Stimulated activated CD8-positive, alpha-beta memory T cell treated with anti-CD3 and anti-CD28 coated beads, Interleukin-4, amount 100 ng/mL, for 1 hour (primary cell): ENCODE results near the gene CCDC188.
"Not testable (repeated sequence)": the region's sequence is repeated elsewhere in the genome, so short reads cannot be mapped to it uniquely, and the experiment has no call there.

Experiments used
- DNase-seq, 2 donors: peaks; one replicate each; pipeline ENCODE4 v3.0.0-alpha.2; 2020; ENCODE audit warnings: low read depth in 2 of 2, low spot score in 1 of 2

The CCDC188 gene

DNA sequence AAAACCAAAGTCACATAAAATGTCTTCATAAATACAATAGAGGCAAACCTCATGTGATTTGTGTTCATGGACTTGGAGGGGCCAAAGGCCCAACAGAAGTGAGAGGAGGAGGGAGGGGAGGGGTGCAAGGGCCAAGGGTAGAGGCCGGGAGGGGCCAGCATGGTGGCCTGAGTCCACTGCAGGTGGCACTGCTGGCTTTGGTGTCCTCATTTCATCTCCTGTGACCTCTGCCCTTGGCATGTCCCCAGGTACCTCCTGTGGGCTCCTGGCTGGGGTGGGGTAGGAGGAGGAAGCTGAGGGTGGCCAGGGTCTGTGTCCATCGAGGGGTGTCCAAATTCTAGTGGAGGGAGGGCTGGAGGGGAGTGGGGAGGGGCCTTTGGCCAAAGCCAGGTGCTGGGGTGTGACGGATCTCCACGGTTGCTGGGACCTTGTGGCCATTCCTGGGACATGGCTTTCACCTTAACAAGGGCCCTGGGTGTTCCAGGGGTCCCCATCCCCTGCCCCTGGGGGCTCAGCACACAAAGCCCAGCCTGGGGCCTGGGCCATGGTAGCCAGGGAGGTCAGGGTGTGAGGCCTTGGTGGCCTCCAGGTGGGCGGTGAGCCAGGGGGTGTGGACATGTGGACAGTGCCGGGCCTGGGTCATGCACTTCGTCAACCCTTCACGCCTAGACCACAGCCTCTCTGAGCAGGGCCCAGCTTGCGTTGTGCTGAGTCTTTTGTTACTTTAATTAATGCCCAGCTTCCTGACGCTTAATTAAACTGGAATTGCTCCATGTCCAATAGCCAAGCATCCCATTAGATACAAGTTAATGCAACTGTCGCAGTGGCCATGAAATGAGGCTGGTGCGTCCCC lies 20.7 kb upstream of the CCDC188 start:
- DNase-seq, result no peak

DNA sequence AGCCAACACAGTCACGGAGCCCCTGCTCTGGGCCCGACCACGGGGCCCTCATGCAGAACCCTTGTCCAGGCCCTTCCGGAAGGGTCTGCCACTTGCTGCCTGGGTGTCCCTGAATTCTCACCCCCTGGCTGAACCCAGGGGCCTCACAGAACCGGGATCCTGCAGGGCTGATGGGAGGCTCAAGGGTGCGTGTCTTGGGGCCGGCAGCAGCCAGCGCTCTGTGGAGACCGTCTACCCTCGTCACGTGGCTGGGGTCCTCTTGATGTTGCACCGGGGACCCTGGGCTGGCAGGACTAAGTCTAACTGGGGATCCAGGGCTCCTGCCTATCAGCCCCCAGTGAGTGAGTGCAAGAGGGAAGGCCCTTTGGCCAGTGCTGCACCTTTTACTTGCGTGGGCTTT lies 19.3 kb upstream of the CCDC188 start:
- DNase-seq, result no peak

DNA sequence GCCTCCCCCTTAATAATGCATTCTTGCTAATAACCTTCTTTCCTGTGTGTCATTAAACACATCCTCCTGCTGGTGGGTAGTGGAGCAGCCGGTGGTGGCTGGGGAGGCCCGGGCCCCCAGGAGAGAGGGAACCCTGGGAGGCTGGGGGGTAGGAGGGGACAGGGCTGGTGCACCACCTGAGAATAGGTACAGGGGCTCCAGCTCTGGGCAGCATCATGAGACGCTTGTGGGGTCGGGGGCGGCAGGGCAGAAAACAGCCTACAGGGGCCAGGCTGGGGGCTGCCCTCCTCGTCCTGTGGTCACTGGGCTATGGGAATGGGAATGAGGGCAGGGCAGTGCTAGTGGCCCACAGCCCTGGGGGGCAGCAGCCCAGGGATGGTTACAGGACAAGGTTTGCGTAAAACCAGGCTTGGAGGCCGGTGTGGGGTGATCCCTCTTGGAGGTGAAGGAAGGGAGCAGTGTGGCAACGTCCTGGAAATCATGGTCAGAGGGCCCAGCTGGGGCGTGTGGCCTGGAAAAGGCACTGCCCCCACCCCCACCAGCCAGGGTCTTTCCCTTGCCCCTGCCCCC lies 18.5 kb upstream of the CCDC188 start:
- no peak for DNase-seq

DNA sequence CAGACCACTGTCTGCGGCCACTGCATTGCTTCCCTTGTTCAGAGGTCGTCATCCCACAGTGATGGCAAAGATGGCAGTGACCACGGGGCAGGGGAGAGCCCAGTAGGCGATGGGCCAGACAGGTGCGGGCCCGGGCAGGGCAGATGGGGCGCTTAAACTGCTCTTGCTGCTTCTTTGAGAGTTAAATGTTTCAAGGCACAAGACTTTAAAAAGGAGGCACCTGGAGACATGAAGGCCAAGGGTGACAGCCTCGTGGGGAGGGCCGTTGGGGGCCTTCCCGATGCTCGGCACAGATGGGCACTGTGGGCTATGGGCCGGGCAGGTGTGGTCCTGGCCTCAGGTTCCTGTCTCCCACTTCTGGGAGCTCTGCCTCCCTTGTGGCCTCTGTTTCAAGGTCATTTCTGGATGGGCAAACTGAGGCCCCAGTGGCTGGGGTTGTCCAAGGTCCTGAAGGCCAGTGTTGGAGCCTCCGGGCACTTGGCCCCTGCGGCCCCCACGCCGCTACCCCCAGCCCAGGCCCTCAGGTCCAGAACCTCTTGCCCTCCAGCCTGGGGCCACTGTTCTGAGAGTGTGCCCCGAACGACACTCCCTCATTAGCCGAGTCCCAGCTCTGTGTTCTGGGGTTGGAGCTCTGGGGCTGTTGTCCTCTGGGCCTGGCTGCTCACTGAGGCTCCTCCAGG lies 16.9 kb upstream of the CCDC188 start:
- no peak for DNase-seq

DNA sequence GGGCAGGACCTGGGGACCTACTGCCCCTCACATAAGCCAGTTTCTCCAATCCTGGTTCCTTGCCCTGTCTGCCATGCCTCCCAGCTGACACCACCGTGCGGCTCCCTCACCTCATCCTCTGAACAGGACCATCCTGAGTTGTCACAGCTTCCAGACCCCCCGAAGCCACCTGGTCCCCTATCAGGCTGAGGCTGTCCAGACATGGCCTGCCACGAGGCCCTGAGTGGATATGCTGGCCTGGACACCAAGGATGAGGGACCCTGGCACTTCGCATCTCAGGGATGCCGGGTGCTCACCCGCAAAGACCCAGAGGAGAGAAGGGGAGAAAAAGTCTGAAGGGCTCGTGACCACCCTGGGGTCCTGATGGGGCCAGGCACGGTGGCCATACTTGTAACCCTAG lies 15.8 kb upstream of the CCDC188 start:
- no peak for DNase-seq

DNA sequence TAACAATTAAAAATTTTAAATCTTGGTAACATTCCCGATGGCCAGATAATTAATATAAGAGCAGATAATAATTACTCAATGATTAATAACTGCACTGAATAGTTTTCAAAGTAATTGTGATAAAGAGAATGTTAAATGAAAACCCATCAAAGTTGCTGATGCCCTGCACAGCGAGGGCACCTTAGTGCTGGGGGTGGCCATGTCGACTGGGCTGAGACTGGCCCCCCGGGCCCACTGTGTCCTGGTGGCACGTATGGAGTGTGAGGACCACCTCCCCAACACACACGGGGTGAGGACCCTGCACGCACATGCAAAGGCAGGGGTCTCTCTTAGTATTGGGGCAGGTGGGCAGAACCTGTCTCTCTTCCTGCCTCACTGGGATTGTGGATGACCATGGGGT lies 15.1 kb upstream of the CCDC188 start:
- no peak for DNase-seq

DNA sequence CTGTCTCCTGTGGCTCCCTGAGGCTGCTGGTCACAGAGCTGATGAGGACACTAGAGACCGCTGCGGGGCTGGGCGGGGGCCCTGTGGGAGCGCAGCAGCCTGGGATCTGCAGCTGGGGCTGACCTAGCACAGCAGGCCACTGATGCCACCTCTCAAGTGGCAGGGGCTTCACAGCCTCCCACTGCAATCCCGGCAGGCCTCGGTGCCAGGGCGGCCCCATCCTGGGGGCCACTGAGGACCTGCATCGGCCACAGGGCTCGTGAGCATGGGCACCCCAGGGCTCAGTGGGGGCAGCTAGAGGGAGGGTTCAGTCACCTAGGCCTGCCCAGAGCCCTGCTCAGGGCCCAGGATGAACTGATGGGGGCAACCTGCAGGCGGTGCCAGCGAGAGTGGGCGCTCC lies 14.6 kb upstream of the CCDC188 start:
- no peak for DNase-seq

DNA sequence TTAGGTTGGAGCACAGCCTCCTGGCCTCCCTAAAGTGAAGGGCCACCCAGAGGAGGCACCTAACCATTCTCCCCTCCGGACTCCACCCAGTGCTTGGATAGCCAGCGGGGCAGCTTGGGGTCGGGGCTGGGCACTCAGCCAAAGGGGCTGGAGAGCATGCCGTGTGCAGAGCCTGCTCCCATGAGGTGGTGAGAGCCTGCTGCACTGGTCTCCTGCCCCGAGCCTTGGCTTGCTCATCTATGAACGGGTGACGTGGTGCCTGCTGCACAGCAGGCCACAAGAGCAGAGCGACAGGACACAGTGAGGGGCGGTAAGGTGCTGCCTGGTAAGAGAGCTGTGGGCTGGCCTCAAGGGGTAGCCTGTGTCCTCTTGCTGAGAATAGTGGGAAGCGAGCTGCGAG lies 14.0 kb upstream of the CCDC188 start:
- no peak for DNase-seq

DNA sequence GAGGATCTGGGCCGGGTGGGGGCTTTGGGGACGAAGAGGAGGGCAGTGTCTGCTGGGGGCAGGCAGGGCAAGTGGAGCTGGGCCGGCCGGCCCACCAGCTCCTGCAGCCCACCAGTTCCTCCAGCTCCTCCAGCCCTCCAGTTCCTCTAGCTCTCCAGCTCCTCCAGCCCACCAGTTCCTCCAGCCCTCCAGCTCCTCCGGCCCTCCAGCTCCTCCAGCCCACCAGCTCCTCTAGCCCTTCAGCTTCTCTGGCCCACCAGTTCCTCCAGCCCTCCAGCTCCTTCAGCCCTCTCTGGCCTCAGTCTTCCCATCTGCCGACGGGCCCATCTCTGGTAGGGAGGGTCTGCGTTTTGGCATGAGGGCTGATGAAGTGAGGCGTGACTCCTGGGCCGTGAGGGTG lies 9.2 kb upstream of the CCDC188 start:
- no peak for DNase-seq

DNA sequence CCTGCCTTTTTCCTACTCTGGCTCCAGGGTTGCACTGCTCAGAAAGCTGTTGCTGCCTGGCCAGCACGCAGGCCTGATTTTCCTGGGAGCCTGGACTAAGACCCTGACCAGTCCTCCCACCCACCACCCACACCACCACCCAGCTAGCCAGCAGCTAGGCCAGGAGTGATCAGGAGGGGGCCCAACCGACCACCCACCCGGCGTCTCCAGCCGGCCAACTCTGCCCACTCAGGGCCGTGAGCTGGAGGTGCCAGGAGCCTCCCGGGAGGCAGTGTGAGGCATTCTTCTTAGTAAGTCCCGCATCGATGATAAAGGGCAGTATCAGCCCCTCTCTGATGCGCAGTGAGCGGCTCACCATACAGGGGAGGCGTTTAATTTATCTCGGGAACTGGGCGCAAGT lies 8.7 kb upstream of the CCDC188 start:
- not testable (repeated sequence) for DNase-seq

DNA sequence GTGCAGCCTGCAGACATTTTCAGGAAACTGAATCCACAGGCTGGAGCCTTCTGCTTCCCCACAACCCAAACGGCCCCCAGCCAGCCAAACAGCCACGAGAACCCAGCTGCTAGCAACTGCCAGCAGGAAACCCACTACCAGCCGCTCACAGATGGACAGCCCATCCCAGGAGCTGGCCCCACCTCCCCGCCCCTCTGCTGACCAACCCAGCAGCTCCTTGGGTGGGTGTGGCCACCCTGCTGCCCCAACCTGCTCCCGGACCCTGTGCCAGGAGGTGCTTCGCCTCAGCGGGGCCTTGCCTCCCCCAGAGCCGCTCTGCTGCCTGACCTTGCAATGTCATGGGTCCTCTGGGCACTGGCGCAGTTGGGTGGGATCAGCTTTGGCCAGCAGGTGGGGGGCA lies 8.2 kb upstream of the CCDC188 start:
- no peak for DNase-seq

DNA sequence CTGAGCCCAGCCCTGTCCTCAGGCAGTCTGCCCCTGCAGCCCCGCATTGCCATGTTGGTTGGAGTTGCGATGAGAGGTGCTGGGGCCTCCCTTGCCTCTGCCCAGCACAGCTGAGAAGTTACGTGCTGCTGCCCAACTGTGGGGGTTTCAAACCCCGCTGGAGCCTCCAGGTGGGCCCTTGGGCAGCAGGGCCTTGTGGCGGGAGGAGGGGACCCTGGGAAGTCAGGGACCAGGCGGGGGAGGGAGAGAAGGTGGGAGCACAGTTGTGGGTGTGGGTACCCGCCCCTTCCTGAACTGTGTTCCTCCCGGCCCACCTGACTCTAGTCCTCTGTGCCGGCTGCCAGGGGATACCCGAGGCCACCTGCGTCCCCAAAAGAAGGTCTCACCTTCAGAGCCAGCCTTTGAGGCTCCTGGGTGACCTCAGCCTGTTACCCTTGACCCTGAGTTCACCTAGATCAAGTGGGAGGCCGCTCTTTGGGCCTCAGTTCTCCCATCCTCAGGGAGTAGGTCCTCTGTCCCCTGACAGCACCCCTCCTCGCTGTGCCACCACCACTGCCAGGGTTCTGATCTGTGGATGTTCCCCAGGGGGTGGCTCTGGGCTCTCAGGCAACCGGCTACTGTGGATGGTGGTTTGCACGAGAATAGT lies 7.7 kb upstream of the CCDC188 start:
- DNase-seq, result no peak

DNA sequence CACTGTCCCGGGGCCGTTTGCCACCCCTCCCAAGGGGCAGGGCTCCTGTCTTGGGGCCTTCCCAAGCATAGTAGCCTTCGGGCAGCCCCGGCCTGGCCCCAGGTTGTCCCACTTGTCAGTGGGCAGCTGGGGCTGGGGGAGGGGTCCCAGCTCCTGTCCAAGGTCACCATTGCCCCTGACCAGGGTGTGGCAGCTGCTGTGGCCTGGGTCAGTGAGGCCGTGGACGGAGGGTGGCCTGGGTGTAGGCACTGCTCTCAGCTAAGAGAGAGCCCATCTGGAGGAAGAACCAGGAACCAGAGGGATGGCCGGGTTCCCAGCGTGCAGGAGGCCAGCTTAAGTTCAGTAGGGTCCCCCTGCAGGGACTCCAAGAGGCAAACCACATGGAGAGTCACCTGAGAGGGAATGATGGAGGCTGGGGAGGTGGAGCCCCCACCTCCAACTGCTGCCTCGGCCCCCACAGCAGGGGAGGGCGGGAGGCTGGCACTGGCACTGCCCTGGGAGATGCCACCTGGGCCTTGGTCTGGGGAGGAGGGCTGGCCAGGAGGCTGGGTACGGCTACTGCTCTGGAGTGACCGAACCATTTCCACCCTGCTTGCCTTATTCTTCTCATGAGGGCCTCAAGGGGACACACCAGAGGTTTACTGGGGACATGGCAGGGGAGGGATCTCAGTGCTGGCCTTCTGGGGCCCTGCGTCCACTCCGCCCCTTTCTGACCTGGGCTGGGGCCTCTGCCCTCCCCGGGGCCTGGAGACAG lies 6.8 kb upstream of the CCDC188 start:
- DNase-seq, result no peak

DNA sequence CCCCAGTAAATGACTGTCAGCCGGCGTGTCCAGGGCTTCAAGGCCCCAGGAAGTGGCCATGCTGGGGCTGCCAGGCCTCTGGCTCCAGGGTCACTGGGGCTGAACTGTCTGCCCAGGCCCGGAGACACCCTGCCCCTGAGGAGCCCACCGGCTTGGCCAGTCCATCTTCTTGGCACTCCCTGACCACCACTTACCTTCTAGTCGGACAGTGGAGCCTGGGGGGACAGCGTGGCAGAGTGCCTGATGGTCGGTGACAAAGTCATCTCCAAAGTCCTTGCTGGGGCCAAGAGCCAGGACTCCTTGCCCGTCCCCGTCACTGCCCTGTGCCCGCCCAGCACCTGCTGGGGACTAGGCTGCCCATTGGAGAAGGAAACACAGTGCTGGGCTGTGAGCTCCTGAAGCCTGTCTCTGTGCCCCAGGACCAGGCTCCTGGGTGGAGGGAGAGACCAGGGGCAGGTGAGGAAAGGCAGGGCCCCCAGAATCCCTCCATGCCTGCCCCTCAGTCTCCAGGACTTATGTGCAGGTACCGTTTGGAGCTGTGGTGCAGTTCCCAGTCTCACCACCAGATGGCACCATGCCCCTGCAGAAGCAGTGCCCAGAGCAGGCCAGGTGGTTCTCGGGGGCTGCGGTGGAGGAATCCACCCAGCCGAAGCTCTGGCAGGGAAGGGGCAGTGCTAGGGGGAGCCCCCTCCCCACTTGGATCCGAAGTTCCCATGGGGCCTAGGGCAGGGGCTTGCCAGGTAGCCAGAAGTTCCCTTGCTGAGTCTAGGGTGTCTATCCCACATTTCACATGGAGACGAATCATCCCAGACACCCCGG lies 6.0 kb upstream of the CCDC188 start:
- peak; percentile 87 for DNase-seq

DNA sequence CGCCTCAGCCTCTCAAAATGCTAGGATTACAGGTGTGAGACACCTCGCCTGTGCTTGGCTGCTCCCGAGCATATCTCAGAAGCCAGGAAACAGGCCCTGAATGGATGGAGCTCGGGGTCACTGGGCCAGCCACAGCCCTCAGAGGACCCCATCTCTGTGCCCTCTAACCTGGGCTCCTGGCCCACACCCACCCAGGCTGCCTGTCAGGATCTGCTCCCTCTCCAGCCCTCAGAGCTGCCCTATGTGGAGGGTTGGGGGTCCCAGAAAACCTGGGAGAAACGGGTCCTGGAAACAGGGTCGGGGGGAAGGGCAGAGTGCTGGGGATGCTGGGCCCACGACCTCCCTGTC lies 5.2 kb upstream of the CCDC188 start:
- no peak for DNase-seq

DNA sequence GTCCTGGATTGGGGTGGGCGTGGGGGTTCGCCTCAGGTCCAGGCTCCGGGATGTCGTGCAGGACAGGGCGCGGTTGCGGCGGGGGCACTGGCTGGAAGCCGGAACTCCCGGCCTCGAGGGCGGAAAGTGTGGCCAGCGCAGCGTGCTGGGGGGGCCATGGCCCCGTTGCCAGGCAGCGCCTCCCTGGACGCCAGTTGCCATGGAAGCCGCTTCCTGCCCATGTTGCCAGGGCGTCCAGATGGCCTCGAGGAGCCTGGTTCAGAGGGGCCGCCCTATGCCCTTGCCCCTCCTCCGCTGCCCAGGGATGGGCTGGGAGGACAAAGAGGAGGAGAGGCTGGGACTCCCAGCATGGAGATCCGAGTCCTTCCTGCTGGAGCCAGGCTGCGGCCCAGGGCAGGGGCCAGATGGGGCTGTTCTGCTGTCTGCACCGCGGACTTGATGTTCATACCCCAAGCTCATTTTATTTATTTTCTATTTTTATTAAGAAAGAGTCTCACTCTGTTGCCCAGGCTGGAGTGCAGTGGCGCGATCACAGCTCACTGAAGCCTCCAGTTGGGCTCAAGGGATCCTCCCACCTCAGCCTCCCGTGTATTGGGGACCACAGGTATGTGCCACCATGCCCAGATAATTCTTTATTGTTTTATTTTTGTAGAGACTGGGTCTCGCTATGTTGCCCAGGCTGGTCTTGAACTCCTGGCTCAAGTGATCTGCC lies 4.6 kb upstream of the CCDC188 start:
- no peak for DNase-seq

DNA sequence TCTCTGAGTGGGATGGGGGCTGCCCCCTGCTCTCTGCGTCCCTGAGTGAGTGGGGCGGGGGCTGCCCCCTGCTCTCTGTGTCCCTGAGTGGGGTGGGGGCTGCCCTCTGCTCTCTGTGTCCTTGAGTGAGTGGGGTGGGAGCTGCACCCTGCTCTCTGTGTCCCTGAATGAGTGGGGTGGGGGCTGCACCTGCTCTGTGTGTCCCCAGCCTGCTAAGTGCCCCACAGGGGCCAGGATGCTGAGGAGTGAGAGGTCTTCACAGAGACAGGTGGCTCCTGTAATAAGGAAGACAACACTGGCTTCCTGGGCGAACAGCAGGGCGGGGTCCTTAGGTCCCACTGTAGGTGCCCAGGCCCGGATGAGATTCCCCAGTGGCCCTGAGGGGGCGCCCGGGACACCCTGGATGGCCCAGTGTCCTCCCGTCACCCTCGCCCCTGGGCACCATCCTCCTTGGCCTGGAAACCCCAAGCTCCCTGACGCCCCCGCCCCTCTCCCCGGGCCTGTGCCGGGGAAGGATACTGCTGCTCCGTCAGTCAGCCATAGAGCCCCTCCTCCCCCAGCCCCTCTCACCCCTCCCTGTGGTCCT lies 3.8 kb upstream of the CCDC188 start:
- no peak for DNase-seq

DNA sequence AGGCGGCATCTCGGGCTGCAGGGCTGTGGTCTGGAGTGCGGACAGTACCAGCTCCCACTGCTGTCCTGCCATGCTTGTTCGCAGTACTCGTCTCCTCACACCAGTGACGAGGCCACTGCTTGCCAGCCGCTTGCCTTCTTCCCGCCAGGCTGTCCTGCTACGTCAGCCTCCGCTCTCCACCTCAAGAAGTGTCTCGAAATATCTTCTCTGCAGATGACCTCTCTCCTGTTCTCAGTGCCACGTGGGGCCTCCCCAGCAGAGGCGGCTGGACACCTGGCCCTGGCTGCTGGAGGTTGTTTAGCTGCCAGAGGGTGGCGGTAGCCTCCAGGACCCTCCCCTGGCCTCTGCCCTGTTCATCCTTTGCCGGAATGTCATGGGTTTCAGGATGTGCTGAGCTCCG lies 3.1 kb upstream of the CCDC188 start:
- DNase-seq, result no peak

DNA sequence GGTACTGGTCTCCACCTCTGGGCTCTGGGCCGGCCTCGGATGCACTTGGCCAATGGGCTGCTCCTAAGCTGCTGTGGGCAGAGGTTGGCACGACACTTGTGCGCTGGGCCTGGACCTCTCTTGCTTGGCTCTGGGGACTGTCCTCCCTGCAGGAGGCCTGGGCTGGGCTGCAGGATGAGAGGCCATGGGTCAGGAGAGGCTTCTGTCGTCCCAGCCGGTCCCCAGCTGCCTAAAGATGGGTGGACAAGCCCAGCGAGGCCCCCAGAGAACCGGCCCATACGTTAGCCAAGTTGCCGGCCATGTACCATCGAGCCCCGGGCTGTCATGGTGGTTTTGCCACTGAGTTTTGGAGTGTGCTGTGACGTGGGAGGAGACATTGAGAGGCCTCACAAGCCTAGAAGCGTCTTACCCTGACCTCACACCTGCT lies 1.6 kb upstream of the CCDC188 start:
- DNase-seq, result no peak

DNA sequence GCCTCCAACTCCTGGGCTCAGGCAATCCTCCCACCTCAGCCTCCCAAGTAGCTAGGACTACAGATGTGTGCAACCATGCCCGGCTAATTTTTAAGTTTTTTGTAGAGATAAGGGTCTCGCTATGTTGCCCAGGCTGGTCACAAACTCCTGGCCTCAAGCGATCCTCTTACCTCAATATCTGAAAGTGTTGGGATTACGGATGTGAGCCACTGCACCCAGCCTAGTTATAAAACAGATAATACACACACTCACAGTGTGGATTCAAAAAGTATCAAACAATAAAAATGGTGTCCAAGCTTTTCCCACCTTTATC lies 377 bp upstream of the CCDC188 start:
- no peak for DNase-seq
